ENCODE results near the gene PHF2. TPM values are rescaled to one million over a fixed set of nuclear protein-coding genes. Genes with fewer than 3 reads are reported as not detected.

PHF2 gene
- total RNA-seq, 1 experiment from 2014 or later: 10.3 TPM

- Histone ChIP-seq H3K36me3 (ENCODE audit: control insufficient read depth, insufficient read depth, low read length) (no peaks in the 10 kb centered on the region), H3K4me3 (ENCODE audit: low read depth, low read length) (no peak overlapping the region), H3K27me3 (replicated peaks; ENCODE audit: control insufficient read depth, insufficient read depth, low read length) (no peaks in the 10 kb centered on the region), H3K4me1 (no peaks in the 10 kb centered on the region), H3K9me3 (no peaks in the 10 kb centered on the region)
- CTCF ChIA-PET: no interaction called here
- no TSS peak for BruUV-seq (replicated peaks)
- DNase-seq: no peak
- Mint-ChIP-seq H3K4me1 (ENCODE audit: low read depth, unreplicated experiment) (no peaks in the 10 kb centered on the region), H3K27me3 (ENCODE audit: insufficient read depth, unreplicated experiment) (no peaks in the 10 kb centered on the region), H3K4me3 (ENCODE audit: unreplicated experiment) (no peak overlapping the region), H3K36me3 (ENCODE audit: insufficient read depth, unreplicated experiment) (no peaks in the 10 kb centered on the region), H3K27ac (ENCODE audit: unreplicated experiment) (no peak overlapping the region), H3K9me3 (ENCODE audit: unreplicated experiment) (no peaks in the 10 kb centered on the region)
- POLR2A ChIA-PET: no interaction called here
- intact Hi-C loops (cut with micrococcal nuclease; ENCODE audit: unreplicated experiment): no loop called here
- no peak for TF ChIP-seq CTCF (IDR thresholded peaks at IDR 0.05; ENCODE audit: insufficient read depth in 1 of 2, low read depth in 1 of 2, low read length in 1 of 2, severe bottlenecking in 1 of 2, unreplicated experiment in 1 of 2)
These were observed 43.7 kb downstream of the PHF2 start for GRCh38 chr9:93620041-93620506.

GRCh38 chr9:93620881-93621820, 44.8 kb downstream of the PHF2 start:
- no TSS peak for BruUV-seq (replicated peaks)
- DNase-seq: no peak
- ChIA-PET POLR2A (no interaction called here), CTCF (no interaction called here)
- no peaks in the 10 kb centered on the region for H3K27me3 ChIP-seq (replicated peaks; ENCODE audit: control insufficient read depth, insufficient read depth, low read length)
- Mint-ChIP-seq H3K27me3 (ENCODE audit: insufficient read depth, unreplicated experiment) (no peaks in the 10 kb centered on the region), H3K27ac (ENCODE audit: unreplicated experiment) (no peak overlapping the region), H3K4me3 (ENCODE audit: unreplicated experiment) (no peak overlapping the region), H3K4me1 (ENCODE audit: low read depth, unreplicated experiment) (no peaks in the 10 kb centered on the region), H3K36me3 (ENCODE audit: insufficient read depth, unreplicated experiment) (no peaks in the 10 kb centered on the region), H3K9me3 (ENCODE audit: unreplicated experiment) (no peaks in the 10 kb centered on the region)
- no peaks in the 10 kb centered on the region for H3K36me3 ChIP-seq (ENCODE audit: control insufficient read depth, insufficient read depth, low read length)
- H3K4me1 ChIP-seq: no peaks in the 10 kb centered on the region
- intact Hi-C loops (cut with micrococcal nuclease; ENCODE audit: unreplicated experiment): no loop called here
- TF ChIP-seq CTCF (IDR thresholded peaks at IDR 0.05; ENCODE audit: insufficient read depth in 1 of 2, low read depth in 1 of 2, low read length in 1 of 2, severe bottlenecking in 1 of 2, unreplicated experiment in 1 of 2): no peak
- no peaks in the 10 kb centered on the region for H3K9me3 ChIP-seq
- H3K4me3 ChIP-seq (ENCODE audit: low read depth, low read length): no peak overlapping the region

GRCh38 chr9:93621922-93622321, 45.5 kb downstream of the PHF2 start:
- Mint-ChIP-seq H3K9me3 (ENCODE audit: unreplicated experiment) (no peaks in the 10 kb centered on the region), H3K4me3 (ENCODE audit: unreplicated experiment) (no peak overlapping the region), H3K36me3 (ENCODE audit: insufficient read depth, unreplicated experiment) (no peaks in the 10 kb centered on the region), H3K4me1 (ENCODE audit: low read depth, unreplicated experiment) (no peaks in the 10 kb centered on the region), H3K27me3 (ENCODE audit: insufficient read depth, unreplicated experiment) (no peaks in the 10 kb centered on the region), H3K27ac (ENCODE audit: unreplicated experiment) (no peak overlapping the region)
- TF ChIP-seq CTCF (IDR thresholded peaks at IDR 0.05; ENCODE audit: insufficient read depth in 1 of 2, low read depth in 1 of 2, low read length in 1 of 2, severe bottlenecking in 1 of 2, unreplicated experiment in 1 of 2): no peak
- Histone ChIP-seq H3K36me3 (ENCODE audit: control insufficient read depth, insufficient read depth, low read length) (no peaks in the 10 kb centered on the region), H3K9me3 (no peaks in the 10 kb centered on the region), H3K4me3 (ENCODE audit: low read depth, low read length) (no peak overlapping the region), H3K4me1 (no peaks in the 10 kb centered on the region), H3K27me3 (replicated peaks; ENCODE audit: control insufficient read depth, insufficient read depth, low read length) (no peaks in the 10 kb centered on the region)
- intact Hi-C loops (cut with micrococcal nuclease; ENCODE audit: unreplicated experiment): no loop called here
- DNase-seq: no peak
- no TSS peak for BruUV-seq (replicated peaks)
- POLR2A ChIA-PET: no interaction called here
- CTCF ChIA-PET: no interaction called here
